NB4 (cell line): ENCODE results near the gene MRO.

Experiments
- CTCF ChIP-seq: IDR thresholded peaks from one replicate; pipeline ENCODE4 v1.5.1; 2012; ENCODE audit warnings: low read depth, low read length
- MYC ChIP-seq: IDR thresholded peaks from 2 replicates; pipeline ENCODE4 v1.6.1; 2011; ENCODE audit warnings: low read depth, low read length
- POLR2A ChIP-seq: IDR thresholded peaks from 2 replicates; pipeline ENCODE4 v1.6.1; 2011; ENCODE audit warnings: mild to moderate bottlenecking; ENCODE audit not compliant: insufficient read length; ENCODE audit errors: extremely low read depth

- TF ChIP-seq POLR2A (no peak), CTCF (no peak), MYC (no peak)
These were observed 36.4 kb upstream of the MRO start for GRCh38 chr18:50855976-50856757.
